Measurements from ENCODE around the gene ITGB8. TPM values are rescaled to one million over a fixed set of nuclear protein-coding genes. Genes with fewer than 3 reads are reported as not detected.
"Not testable (repeated sequence)": the region's sequence is repeated elsewhere in the genome, so short reads cannot be mapped to it uniquely, and the experiment has no call there.

Gene ITGB8
- total RNA-seq, 1 experiment from 2014 or later = 2.4 TPM

- CTCF ChIA-PET = not testable (repeated sequence)
Measured at GRCh38 chr7:20302300-20302699, 28.4 kb upstream of the ITGB8 start.

GRCh38 chr7:20302891-20303290 lies 27.8 kb upstream of the ITGB8 start:
- ChIA-PET RAD21 (ENCODE audit: low non-redundant PET in 1 of 2, low total read pairs in 2 of 2, uncharacterized antibody in 2 of 2, unreplicated experiment in 2 of 2) (no interaction called here), CTCF (no interaction called here), POLR2A (no interaction called here)
- Histone ChIP-seq H3K79me2 (ENCODE audit: insufficient read depth, low read length) (no peaks in the 10 kb centered on the region), H3K4me2 (ENCODE audit: low read length) (no peak overlapping the region), H3K9me3 (ENCODE audit: control insufficient read depth in 1 of 2, insufficient read depth in 1 of 2, low read depth in 1 of 2, low read length in 2 of 2) (no peaks in the 10 kb centered on the region), H4K20me1 (ENCODE audit: insufficient read depth) (no peaks in the 10 kb centered on the region), H3K9ac (ENCODE audit: low read length) (no peak overlapping the region), H3K9me2 (ENCODE audit: insufficient read depth) (no peaks in the 10 kb centered on the region; the same call in 1 of the 2 replicates), H3K36me3 (ENCODE audit: control insufficient read depth in 1 of 2, insufficient read depth in 2 of 2, low read length in 2 of 2) (no peaks in the 10 kb centered on the region), H3K27ac (ENCODE audit: low read depth, low read length) (no peak overlapping the region), H3K4me1 (ENCODE audit: control insufficient read depth in 1 of 2, insufficient read depth in 2 of 2, low read length in 2 of 2) (no peaks in the 10 kb centered on the region), H3K4me3 (replicated peaks in 1 of 2; ENCODE audit: low read depth in 1 of 2, low read length in 2 of 2) (no peak overlapping the region), H2AFZ (ENCODE audit: low read depth, low read length, poor library complexity, severe bottlenecking) (no peak overlapping the region), H3K27me3 (ENCODE audit: insufficient read depth, low read length) (no peaks in the 10 kb centered on the region)
- no peak for DNase-seq (ENCODE audit: low read depth, low spot score)
- ATAC-seq = no peak
- intact Hi-C loops (cut with micrococcal nuclease) = no loop called here
- no TSS peak for BruUV-seq (replicated peaks)
- TF ChIP-seq FOSL1 (IDR thresholded peaks at IDR 0.05; ENCODE audit: low read depth) = no peak
- no peak for TF ChIP-seq EZH2 (IDR thresholded peaks at IDR 0.05)
- TF ChIP-seq CTCF (IDR thresholded peaks at IDR 0.05 in 2 of 3, conservative IDR thresholded peaks at IDR 0.05 in 1 of 3; ENCODE audit: borderline replicate concordance in 1 of 3, insufficient read depth in 1 of 3, low read depth in 2 of 3, low read length in 2 of 3) = no peak
- TF ChIP-seq TCF7L2 (IDR thresholded peaks at IDR 0.05; ENCODE audit: borderline replicate concordance, extremely low read depth, insufficient read depth, insufficient read length) = no peak
- no peak for TF ChIP-seq MAX (IDR thresholded peaks at IDR 0.05)
- no peak for TF ChIP-seq EZH2phosphoT487 (IDR thresholded peaks at IDR 0.05; ENCODE audit: borderline replicate concordance)
- TF ChIP-seq CEBPB (IDR thresholded peaks at IDR 0.05; ENCODE audit: low read depth) = no peak
- no peak for TF ChIP-seq SP1 (IDR thresholded peaks at IDR 0.05; ENCODE audit: low read depth)
- no peak for TF ChIP-seq POLR2AphosphoS5 (IDR thresholded peaks at IDR 0.05; ENCODE audit: low read depth, low read length)
- TF ChIP-seq ZBTB33 (IDR thresholded peaks at IDR 0.05; ENCODE audit: extremely low read depth, insufficient replicate concordance, low read length) = no peak
- TF ChIP-seq JUND (IDR thresholded peaks at IDR 0.05) = no peak
- TF ChIP-seq EGR1 (IDR thresholded peaks at IDR 0.05; ENCODE audit: low read depth) = no peak
- TF ChIP-seq ZNF274 (IDR thresholded peaks at IDR 0.05; ENCODE audit: low read depth, low read length) = no peak

More at GRCh38 chr7:20302300-20302699, 28.4 kb upstream of the ITGB8 start:
- ATAC-seq; H3K27ac ChIP-seq (ENCODE audit: low read depth, low read length); H3K9me3 ChIP-seq (ENCODE audit: control insufficient read depth in 1 of 2, insufficient read depth in 1 of 2, low read depth in 1 of 2, low read length in 2 of 2); H3K4me2 ChIP-seq (ENCODE audit: low read length); H3K36me3 ChIP-seq (ENCODE audit: control insufficient read depth in 1 of 2, insufficient read depth in 2 of 2, low read length in 2 of 2); H3K4me1 ChIP-seq (ENCODE audit: control insufficient read depth in 1 of 2, insufficient read depth in 2 of 2, low read length in 2 of 2); BruUV-seq (replicated peaks); H3K27me3 ChIP-seq (ENCODE audit: insufficient read depth, low read length); H3K79me2 ChIP-seq (ENCODE audit: insufficient read depth, low read length); intact Hi-C loops (cut with micrococcal nuclease); RAD21 ChIA-PET (ENCODE audit: low non-redundant PET in 1 of 2, low total read pairs in 2 of 2, uncharacterized antibody in 2 of 2, unreplicated experiment in 2 of 2); H2AFZ ChIP-seq (ENCODE audit: low read depth, low read length, poor library complexity, severe bottlenecking); H4K20me1 ChIP-seq (ENCODE audit: insufficient read depth); POLR2A ChIA-PET; H3K9me2 ChIP-seq (ENCODE audit: insufficient read depth); DNase-seq (ENCODE audit: low read depth, low spot score); H3K9ac ChIP-seq (ENCODE audit: low read length); H3K4me3 ChIP-seq (replicated peaks in 1 of 2; ENCODE audit: low read depth in 1 of 2, low read length in 2 of 2): not testable (repeated sequence)
